ENCODE results near the gene TBC1D22A. TPM values are rescaled to one million over a fixed set of nuclear protein-coding genes. Genes with fewer than 3 reads are reported as not detected.

Gene TBC1D22A
- total and polyA plus RNA-seq, 2 experiments from 2014 or later, result 9.6 to 13.3 TPM

- no peak for TF ChIP-seq REST (IDR thresholded peaks at IDR 0.05; ENCODE audit: unreplicated experiment)
- TF ChIP-seq EZH2phosphoT487 (IDR thresholded peaks at IDR 0.05; ENCODE audit: unreplicated experiment), result no peak
- TF ChIP-seq CTCF (conservative IDR thresholded peaks at IDR 0.05; ENCODE audit: low read depth in 2 of 2), result no peak
- no peak for TF ChIP-seq CREB1 (CRISPR knock-in tag; IDR thresholded peaks at IDR 0.05; ENCODE audit: low read depth)
- no peak for TF ChIP-seq ETS1 (IDR thresholded peaks at IDR 0.05)
- no peak for TF ChIP-seq ZNF114 (CRISPR knock-in tag; IDR thresholded peaks at IDR 0.05)
- no peak for TF ChIP-seq NANOG (IDR thresholded peaks at IDR 0.05; ENCODE audit: borderline replicate concordance)
- no peak for TF ChIP-seq EZH2 (IDR thresholded peaks at IDR 0.05; ENCODE audit: low read depth, unreplicated experiment)
Measured at GRCh38 chr22:47120399-47120798, 357.9 kb downstream of the TBC1D22A start (continued).

- peaks cover 11% of the 10 kb centered on the region for H3K27me3 Mint-ChIP-seq (ENCODE audit: insufficient read depth, low read depth, poor library complexity)
- DNase-seq (ENCODE audit: low spot score), result no peak
- ATAC-seq, result no peak
- no peaks in the 10 kb centered on the region for H4K20me1 ChIP-seq (replicated peaks; ENCODE audit: insufficient read depth)
- H3K27ac ChIP-seq (ENCODE audit: low read depth), result no peak overlapping the region
- no peaks in the 10 kb centered on the region for H3K27me3 ChIP-seq (ENCODE audit: insufficient read depth)
- no peaks in the 10 kb centered on the region for H3F3A ChIP-seq (replicated peaks; ENCODE audit: low read depth)
- H3K4me3 ChIP-seq, result no peak overlapping the region
- no peak overlapping the region for H3K4me2 ChIP-seq
- no peak overlapping the region for H3K4me3 Mint-ChIP-seq
- H3K4me1 Mint-ChIP-seq, result peaks cover 14% of the 10 kb centered on the region
- H3K79me2 ChIP-seq (replicated peaks; ENCODE audit: insufficient read depth), result no peaks in the 10 kb centered on the region
- H3K27ac Mint-ChIP-seq, result no peak overlapping the region
- no peak overlapping the region for H2AFZ ChIP-seq
- no peaks in the 10 kb centered on the region; the same call in 2 of the 3 replicates for H3K9me3 Mint-ChIP-seq
- no peaks in the 10 kb centered on the region for H3K4me1 ChIP-seq (ENCODE audit: insufficient read depth)
- H3K36me3 Mint-ChIP-seq (ENCODE audit: low read depth), result no peaks in the 10 kb centered on the region; the same call in 2 of the 3 replicates
- no peaks in the 10 kb centered on the region for H3K36me3 ChIP-seq (ENCODE audit: insufficient read depth)
- H3K9me2 ChIP-seq (ENCODE audit: insufficient read depth), result no peaks in the 10 kb centered on the region
- no peak for TF ChIP-seq POLR2AphosphoS5 (IDR thresholded peaks at IDR 0.05; ENCODE audit: low read depth)
- TF ChIP-seq ZNF331 (CRISPR knock-in tag; IDR thresholded peaks at IDR 0.05; ENCODE audit: low read depth), result no peak
- TF ChIP-seq ZNF462 (CRISPR knock-in tag; IDR thresholded peaks at IDR 0.05), result no peak
Measured at GRCh38 chr22:47121791-47122190, 359.3 kb downstream of the TBC1D22A start.
